HEK293 (cell line): ENCODE measurements around the gene POU2AF3.

Experiments used
- ZNF416 ChIP-seq: fragments of 450-650 bp; formaldehyde crosslinking; IDR thresholded peaks from 2 replicates; pipeline ENCODE4 v1.5.1; 2016; ENCODE audit warnings: missing biosample characterization, missing genetic modification characterization
- ZNF433 ChIP-seq: fragments of 450-650 bp; formaldehyde crosslinking; IDR thresholded peaks from 2 replicates; pipeline ENCODE4 v1.5.1; 2016; ENCODE audit warnings: missing biosample characterization, missing genetic modification characterization, low read depth
- TF ChIP-seq, protein P1 (sequence below): fragments of 450-650 bp; formaldehyde crosslinking; IDR thresholded peaks from 2 replicates; pipeline ENCODE4 v1.5.1; 2016; ENCODE audit warnings: missing biosample characterization, missing genetic modification characterization
- TF ChIP-seq, protein P2 (sequence below): fragments of 450-650 bp; formaldehyde crosslinking; IDR thresholded peaks from 2 replicates; pipeline ENCODE4 v1.5.1; 2016; ENCODE audit warnings: missing biosample characterization, missing genetic modification characterization
- TF ChIP-seq, protein P3 (sequence below): fragments of 450-650 bp; formaldehyde crosslinking; IDR thresholded peaks from 2 replicates; pipeline ENCODE4 v1.5.1; 2016; ENCODE audit warnings: missing biosample characterization, missing genetic modification characterization, borderline replicate concordance

DNA sequence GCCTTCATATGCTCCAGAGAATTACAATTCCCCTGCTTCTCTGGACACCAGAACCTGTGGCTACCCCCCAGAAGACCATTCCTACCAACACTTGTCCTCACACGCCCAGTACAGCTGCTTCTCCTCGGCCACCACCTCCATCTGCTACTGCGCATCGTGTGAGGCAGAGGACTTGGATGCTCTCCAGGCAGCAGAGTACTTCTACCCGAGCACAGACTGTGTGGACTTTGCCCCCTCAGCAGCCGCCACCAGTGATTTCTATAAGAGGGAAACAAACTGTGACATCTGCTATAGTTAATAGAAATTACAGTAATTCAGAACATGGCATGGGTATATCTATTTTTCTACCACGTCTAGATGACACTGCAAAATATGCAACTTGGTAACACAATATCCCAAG is 9.8 kb downstream of the POU2AF3 start:
- TF ChIP-seq, protein P1, sequence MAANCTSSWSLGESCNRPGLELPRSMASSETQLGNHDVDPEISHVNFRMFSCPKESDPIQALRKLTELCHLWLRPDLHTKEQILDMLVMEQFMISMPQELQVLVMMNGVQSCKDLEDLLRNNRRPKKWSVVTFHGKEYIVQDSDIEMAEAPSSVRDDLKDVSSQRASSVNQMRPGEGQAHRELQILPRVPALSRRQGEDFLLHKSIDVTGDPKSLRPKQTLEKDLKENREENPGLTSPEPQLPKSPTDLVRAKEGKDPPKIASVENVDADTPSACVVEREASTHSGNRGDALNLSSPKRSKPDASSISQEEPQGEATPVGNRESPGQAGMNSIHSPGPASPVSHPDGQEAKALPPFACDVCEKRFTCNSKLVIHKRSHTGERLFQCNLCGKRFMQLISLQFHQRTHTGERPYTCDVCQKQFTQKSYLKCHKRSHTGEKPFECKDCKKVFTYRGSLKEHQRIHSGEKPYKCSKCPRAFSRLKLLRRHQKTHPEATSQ (tag by site-specific recombination), result no peak
- TF ChIP-seq ZNF416 (tag by site-specific recombination), result no peak
- TF ChIP-seq, protein P2, sequence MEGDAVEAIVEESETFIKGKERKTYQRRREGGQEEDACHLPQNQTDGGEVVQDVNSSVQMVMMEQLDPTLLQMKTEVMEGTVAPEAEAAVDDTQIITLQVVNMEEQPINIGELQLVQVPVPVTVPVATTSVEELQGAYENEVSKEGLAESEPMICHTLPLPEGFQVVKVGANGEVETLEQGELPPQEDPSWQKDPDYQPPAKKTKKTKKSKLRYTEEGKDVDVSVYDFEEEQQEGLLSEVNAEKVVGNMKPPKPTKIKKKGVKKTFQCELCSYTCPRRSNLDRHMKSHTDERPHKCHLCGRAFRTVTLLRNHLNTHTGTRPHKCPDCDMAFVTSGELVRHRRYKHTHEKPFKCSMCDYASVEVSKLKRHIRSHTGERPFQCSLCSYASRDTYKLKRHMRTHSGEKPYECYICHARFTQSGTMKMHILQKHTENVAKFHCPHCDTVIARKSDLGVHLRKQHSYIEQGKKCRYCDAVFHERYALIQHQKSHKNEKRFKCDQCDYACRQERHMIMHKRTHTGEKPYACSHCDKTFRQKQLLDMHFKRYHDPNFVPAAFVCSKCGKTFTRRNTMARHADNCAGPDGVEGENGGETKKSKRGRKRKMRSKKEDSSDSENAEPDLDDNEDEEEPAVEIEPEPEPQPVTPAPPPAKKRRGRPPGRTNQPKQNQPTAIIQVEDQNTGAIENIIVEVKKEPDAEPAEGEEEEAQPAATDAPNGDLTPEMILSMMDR, result no peak
- TF ChIP-seq, protein P3, sequence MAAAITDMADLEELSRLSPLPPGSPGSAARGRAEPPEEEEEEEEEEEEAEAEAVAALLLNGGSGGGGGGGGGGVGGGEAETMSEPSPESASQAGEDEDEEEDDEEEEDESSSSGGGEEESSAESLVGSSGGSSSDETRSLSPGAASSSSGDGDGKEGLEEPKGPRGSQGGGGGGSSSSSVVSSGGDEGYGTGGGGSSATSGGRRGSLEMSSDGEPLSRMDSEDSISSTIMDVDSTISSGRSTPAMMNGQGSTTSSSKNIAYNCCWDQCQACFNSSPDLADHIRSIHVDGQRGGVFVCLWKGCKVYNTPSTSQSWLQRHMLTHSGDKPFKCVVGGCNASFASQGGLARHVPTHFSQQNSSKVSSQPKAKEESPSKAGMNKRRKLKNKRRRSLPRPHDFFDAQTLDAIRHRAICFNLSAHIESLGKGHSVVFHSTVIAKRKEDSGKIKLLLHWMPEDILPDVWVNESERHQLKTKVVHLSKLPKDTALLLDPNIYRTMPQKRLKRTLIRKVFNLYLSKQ (tag by site-specific recombination), result no peak
- TF ChIP-seq ZNF433 (tag by site-specific recombination), result no peak
